ENCODE results near the gene ACAT1.

- TF ChIP-seq CTCF (conservative IDR thresholded peaks at IDR 0.05) (no peak), ZFX (IDR thresholded peaks at IDR 0.05) (no peak)
Measured at GRCh38 chr11:108101090-108101775, 20.1 kb upstream of the ACAT1 start.

Data from C4-2B (cell line).